ENCODE data around the gene CARMIL1. TPM values are rescaled to one million over a fixed set of nuclear protein-coding genes. Genes with fewer than 3 reads are reported as not detected.

CARMIL1 gene
- total RNA-seq, 1 donor from 2014 or later = 28.4 TPM

DNA sequence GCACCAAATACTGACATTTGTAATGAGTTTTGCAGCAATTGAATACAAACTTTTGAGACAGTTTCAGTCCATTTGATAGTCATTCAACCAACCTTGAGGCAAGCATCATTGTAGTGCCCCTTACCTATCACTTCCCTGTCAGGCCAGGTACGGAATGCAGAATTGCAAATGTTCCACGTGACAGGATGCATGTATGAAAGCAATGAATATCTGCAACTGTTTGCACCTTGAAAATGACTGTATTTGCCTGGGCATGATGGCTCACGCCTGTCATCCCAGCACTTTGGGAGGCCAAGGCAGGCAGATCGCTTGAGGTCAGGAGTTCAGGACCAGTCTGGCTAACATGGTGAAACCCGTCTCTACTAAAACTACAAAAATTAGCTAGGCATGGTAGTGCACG, 226.8 kb downstream of the CARMIL1 start:
- no peak for DNase-seq (ENCODE audit: low spot score)

DNA sequence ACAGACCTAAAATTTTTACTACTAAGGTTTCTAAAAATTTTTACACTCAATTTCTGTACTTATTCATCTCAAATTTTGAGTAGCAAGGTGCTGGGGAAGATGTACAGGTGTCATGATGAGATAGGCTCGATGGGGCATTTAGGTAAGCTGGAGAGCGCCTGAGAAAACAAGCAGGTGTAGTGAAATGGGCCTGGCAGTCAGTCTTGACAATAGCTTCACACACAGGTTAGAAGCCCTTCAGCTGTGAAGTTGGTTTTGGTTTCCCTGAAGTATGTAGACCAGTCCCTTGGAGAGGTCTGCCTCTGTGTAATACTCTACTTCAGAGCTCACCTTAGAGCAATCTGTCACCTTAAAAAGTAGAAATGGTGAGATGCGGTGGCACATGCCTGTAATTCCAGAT, 228.9 kb downstream of the CARMIL1 start:
- DNase-seq (ENCODE audit: low spot score) = no peak

DNA sequence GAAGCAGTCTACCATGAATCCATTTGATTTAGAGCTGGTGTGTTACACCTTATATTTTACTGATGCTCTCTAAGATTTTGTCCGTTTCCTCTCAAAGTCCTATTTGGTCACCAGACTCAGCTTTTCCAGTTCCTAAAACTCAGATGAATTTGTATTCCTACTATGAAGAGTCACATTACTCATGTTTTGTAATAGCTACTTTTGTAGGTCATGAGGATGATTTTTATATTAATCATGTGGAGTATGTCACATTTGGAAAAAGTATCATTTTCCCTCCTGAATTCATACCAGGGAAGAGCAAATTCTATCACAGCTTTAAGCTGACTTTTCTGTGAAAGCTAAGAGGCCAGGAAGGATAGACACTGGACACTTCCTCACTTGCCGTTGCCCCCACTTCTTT, 232.2 kb downstream of the CARMIL1 start:
- no peak for DNase-seq (ENCODE audit: low spot score)

DNA sequence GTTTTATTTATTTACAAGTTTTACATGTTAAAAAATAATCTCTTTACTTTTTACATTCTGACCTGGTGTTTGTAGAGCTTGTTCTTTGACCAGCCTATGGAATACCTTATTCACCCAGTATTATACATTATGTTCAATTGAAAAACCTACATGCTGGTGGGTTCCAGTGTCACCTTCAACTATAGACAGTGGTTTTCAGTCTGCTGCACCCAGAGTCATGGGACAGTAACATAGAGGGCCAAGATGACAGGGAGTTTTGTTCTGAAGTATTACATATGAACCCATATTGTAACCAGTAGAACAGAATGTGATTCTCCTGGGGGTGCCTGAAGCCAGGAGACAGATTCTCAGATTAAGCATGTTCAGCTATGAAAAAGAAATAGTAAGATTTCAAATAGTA, 233.4 kb downstream of the CARMIL1 start:
- no peak for DNase-seq (ENCODE audit: low spot score)

DNA sequence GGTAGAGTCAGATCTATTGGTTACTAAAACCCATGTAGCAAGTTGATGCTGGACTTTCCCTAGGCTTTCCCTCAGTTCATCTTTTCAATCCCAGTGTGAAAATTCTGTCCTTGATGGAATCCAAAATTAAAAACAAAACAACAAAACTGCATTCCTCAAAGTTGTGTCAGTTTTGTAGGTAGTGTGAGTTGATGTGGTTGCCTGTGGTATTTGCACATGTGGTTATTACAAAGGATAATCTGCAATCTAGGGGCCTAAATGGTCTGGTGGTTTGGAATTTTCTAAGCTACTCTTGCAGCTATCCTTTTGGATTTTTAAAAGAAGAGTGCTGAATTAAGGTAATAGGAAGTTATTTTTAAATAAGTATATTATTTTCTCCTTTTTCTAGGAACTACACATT, 240.7 kb downstream of the CARMIL1 start:
- no peak for DNase-seq (ENCODE audit: low spot score)

DNA sequence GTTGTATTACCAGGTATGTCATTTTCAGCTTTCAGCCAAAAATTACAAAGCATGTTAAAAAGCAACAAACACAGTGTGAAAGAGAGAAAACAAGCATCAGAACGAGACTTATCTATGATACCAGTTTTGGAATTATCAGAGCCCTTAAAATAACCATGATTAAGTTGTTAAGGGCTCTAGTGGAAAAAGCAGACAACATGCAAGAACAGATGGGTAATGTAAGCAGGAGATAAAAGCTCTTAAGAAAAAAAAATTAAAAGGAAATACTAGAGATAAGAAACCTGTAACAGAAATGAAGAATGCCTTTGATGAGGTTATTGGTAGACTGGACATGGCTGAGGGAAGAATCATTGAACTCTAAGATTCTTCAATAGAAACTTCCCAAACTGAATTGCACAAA, 245.4 kb downstream of the CARMIL1 start:
- DNase-seq (ENCODE audit: low spot score) = no peak

DNA sequence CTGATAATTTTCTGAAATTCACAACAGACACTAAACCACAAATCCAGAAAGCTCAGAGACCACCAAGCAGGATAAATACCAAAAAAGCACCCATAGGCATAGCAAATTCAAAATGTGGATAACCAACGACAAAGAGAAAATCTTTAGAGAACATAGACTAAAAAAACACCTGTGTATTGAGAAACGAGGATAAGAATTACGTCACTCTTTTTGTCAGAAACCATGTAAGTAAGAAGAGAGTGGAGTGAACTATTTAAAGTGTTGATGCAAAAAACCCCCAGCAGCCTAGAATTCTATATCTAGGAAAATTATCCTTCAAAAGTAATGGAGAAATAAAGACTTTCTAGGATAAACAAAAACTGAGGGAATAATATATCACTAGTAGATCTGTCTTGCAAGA, 245.9 kb downstream of the CARMIL1 start:
- DNase-seq (ENCODE audit: low spot score) = no peak

DNA sequence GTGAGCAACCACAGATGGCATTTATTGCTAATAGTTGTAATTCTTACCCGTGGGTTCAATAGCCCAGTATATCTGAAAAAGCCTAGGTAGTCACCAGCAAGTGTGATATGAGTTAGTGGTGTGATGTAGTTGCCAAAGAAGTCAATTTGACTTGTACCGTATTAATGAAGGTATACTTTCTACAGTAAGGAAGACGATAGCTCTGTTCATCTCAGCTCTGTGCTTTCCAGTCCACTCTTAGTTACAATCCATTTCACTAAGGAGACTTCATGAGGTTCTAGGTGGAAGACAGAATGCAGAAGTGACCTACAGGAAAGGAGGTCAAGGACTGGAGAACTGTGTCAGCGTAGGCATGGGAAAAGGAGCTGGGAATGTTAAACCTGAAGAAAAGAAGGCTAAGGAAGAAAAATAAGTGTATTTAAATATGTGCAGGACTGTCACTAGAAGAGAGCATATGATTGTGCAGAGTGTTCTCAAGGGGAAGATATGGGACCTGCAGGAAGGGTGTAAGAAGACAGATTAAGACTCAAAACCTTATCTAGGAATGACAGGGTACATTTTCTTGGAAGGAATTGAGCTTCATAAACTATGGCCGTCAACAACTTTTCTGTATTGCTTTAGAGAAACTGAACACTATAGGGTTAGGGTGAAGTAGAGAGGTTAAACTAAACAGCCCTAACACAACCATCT, 255.9 kb downstream of the CARMIL1 start:
- DNase-seq (ENCODE audit: low spot score) = no peak

DNA sequence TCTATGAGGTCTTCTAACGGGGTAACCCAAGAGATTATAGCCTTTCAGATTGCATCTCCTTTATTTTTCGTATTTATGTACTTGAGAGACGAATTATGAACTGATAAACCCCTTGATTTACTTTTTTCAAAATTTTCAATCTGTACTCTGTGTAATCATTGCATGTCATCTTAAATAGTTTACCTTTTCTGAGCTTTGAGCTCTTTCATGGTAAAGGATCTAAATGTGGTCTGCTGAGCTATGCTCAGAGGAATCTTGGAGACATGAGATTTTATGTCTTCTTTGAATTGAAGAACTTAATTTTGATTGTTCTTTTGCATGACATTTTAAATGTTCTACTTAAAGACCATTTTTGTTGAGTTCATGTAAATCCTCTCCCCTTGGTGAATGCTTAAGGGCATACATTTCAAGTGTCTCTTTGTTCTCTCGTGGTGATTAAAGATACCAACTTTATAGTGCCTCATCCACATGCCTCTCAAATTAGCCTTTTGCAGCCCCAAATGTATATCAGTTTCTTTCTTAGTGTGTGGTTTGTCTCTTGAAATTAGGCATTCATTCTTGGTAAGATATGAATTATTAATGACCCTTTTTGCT, 256.6 kb downstream of the CARMIL1 start:
- DNase-seq (ENCODE audit: low spot score) = no peak

DNA sequence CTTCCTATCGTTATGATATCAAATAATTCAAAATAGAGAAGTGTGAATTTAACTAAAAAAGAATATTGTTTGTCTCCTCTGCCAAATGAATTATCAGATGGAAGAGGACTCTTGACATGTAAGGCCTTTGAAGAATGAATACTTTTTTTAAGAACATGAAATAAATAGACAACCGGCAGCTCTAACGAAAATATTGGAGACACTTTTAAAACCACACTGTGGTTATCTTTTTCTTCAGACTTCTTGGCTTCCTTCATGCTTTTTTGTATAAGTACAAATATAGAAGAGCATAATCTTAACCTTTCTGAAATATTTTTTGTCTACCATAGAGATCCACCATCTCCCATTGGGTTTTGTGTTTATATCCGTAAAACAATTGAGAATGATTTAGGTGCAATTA, 257.6 kb downstream of the CARMIL1 start:
- DNase-seq (ENCODE audit: low spot score) = no peak

DNA sequence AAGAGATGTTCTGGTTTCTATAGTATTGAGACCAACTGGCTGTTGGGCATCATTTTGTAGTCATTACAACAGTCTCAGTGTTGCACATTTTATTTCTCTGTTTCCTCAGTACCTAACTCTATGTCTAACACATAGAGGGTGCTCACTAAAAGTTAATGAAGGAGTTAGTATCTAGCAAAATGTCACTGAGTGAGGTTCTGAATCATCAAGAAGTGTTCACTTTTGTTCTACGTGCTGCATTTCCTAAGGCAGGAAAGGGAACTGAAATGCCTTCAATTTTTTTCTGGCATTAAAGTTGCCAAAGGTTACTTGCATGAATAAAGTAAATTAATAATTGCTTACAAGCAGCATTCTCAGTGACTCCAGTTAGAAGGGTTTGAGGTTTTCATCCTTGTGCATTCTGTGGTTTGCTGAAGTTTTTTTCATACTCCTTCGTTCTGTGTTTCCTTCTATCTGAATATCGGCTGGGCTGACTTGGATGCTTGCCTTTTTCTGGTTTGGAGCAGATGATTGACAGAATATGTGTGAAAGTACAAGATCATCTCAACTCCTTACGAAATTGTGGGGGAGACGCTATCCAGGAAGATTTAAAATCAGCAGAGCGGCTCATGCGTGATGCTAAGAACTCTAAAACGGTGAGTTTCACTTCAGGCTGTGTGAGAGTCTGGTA, 258.3 kb downstream of the CARMIL1 start:
- DNase-seq (ENCODE audit: low spot score) = no peak

DNA sequence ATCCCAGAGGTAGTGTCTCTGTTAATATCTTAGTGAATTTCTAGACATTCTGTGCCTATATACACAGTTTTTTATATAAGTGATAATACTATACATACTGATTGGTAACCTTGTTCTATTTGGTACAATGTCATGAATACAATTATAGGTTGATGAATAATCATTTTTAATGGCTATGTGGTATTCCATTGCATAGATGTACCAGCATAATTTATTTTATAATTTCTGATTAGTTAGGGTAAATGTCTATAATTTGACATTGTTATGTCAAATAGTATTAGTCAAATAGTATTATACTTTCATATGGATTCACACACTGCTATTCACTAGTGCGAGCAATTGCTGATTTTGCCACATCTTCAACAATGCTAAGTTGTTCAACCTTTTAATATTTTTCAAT, 262.1 kb downstream of the CARMIL1 start:
- no peak for DNase-seq (ENCODE audit: low spot score)

DNA sequence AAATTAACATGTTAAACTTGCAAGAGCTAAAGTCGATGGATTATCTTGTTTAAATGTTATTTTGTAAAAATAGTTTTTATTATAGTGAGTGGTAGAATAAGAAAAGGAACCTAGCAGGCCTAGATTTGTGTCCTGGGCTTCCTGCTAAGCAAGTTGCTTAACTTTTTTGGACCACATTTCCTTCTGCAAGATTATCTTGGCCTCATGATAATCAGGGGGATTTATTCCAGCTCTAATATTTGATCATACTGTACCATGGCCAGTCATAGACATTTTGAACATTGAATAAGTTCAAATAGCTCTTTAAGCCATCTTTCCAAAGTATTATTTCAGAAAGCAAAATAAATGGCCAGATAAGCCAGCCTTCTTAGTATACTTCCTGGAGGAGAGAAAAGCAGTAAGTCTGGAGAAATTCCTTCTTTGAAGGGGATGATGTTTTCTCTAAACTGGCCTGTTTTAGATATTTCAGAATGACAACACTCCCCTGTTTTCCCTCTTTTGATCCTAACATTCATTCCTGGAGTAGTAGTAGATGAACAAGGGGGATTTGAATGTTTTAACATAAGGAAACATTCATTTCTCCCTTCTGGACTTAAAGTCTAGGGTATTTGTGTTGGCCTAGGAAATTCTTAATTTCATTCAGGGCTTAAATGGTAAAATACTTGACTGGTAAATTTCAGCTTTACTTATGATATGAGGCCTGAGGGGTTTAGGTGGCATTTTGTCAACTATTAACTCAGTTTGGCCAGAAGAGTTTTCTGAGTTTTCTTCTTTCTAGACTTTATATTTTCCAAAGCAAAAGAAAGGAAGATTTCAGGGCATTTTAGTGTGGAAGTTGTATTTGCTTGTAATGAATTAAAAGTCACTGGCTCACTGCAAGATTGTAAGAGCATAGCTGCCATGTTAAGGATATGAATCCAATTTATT, 264.1 kb downstream of the CARMIL1 start:
- DNase-seq (ENCODE audit: low spot score) = no peak

DNA sequence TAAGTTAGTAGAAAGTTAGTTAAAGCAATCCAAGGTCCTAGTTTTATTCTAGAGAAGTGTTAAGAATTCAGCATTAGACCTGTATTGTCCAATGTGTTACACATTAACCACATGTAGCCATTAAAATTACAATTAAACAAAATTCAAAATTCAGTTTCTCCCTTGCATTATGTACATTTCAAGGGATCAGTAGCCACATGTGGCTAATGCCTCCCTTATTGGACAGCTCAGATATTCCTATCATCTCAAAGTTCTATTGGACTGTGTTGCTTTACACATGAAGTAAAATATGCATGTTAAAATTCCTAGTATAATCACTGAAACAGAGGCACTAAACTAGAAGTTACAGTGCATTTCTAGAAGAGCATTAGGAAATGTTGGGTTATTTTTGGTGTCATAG, 265.7 kb downstream of the CARMIL1 start:
- no peak for DNase-seq (ENCODE audit: low spot score)

DNA sequence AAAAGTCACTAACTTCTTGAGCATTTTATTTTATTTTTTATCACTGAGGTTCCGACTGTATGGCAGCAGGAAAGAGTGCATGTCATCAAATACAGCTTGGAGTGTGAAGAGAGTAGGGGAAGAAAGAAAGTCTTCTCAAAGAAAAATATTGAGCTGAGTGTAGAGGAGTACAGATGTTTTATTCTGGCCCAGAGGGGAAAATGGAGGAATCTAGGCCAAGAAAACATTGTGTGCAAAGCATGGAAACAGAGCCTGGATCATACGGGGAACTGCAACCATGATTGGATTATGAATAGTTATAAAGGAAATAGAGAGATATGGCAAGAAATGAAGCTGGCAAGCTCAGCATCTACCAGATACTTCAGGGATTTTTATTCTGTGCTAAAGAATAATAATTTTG, 268.6 kb downstream of the CARMIL1 start:
- DNase-seq (ENCODE audit: low spot score) = no peak

DNA sequence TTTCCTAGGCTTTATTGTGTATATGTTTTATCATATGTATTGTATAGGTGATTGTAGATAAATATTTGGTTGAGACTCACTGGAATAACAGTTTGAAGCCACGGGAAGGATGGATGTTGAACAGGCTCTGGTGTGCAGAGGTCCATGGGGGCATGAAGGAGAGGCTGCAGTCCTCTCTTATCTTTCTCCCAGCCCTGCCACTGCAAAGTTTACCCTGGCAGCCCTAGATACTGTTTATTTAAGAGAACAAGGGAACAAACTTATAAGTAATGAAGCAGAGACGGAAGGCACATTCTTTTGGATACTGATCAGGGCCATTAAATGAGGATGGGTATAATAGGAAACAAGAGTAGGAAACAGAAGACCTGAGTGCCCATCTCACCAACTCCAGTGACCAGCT, 269.3 kb downstream of the CARMIL1 start:
- DNase-seq (ENCODE audit: low spot score) = no peak

DNA sequence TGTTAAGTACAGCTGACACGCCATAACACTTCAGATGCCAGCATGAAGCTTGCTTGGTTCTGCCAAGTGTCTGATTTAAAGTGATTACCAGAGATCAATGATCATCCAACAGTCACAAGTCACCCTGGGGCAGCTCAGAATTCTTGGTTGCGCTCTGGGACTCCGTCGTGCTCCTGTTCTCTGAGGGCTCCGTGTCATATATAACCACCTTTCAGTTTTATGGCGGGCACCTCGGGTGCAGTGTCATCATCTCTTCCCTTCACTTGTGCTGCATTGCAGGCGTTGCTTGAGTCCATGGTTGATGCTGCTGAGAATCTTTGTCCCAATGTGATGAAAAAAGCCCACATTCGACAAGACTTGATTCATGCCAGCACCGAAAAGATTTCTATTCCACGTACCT, 271.5 kb downstream of the CARMIL1 start:
- no peak for DNase-seq (ENCODE audit: low spot score)

DNA sequence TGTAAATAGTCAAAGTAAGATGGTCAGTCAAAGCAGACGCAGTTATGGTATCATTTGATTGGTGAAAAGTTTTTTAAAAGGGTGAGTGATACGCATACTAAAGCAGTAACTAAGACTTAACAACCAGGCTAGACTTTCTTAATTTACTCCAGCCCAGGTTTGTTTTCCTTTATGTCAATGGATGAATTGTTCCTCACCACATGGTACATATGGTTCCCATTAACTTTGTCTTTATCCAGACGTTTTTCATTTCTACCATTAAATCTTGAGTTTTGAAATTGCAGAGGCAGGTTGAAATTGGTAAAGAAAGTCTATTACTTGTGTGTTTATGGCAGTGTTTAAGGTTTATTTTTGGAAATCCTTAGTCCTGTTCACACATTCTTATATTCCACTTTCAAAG, 274.3 kb downstream of the CARMIL1 start:
- DNase-seq (ENCODE audit: low spot score) = no peak

DNA sequence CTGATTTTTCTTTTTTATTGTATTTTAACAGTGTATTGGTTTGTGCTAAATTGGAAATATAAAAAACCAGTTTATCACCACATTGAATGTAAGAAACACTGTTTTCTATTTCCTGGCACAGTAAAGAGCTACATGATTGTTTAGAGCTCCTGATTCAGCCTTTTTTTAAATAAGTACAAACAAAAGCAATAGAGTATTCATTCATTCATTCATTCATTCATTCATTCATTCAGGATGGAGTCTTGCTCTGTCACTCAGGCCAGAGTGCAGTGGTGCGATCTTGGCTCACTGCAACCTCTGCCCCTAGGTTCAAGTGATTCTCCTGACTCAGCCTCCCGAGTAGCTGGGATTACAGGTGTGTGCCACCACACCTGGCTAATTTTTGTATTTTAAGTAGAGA, 276.0 kb downstream of the CARMIL1 start:
- DNase-seq (ENCODE audit: low spot score) = no peak

DNA sequence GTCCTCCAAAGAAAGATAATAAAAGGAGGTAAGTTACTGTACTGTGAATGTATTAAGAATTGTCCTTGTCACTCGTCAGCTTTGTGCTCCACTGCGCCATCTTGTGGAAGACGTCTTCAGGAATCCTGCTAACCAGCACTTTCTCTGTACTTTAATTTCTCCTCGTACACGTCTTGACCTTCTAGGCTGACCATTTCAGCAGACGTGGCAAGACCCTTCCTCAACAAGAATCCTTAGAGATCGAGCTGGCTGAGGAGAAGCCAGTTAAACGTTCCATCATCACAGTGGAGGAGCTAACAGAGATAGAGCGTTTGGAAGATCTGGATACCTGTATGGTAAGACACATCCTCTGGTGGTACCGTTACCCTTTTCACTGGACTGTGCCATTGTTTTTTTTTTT, 277.3 kb downstream of the CARMIL1 start:
- peak; percentile 81 for DNase-seq (ENCODE audit: low spot score)

DNA sequence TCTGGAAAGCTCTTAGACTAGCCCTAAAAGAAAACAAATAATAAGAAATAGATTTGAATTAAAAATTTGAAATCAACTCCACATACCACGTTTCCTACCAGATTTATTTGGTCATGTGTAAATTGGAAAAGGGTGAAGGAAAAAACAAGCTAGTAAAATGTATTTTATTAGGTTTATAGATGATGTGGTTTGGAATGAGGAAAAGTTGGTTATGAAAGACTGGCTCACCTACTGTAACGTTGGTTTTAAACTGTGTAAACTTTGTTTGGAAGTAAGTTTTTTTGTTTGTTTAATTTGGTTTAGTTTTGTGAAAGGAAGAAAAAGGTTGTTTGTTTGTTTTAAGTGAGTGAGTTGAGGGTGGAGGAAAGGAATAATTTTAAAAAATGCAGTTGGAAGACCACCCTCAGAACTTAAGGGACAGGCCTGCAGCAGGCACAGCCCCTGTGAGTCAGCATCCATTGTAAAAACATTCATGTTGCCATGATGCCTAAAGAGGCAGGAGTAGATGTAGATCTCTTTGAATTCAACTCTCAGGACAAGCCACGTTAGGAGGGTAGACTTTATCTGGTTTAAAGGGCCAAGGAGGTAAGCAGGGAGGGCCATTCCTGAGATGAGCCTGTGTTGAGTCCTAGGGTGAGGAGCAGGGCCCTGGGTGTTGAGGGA, 279.1 kb downstream of the CARMIL1 start:
- no peak for DNase-seq (ENCODE audit: low spot score)

DNA sequence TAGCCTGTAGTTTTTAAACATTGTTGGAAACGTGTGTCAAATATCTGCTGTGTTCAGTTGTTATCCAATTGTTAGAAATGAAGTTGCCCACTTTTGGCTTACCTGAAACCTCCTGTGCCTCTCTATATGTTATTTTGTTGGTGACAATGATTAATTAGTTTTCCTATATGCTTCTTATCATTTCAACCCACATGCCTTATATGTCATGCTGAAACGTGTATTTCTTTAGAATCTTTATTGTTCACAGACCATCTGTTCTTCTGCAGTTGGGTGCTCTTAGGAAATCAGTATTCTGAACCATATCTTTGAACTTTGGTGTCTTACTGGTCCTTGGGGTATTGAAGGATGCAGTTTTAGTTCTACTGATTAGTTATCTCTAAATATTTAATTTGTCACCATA, 281.7 kb downstream of the CARMIL1 start:
- DNase-seq (ENCODE audit: low spot score) = no peak

Measured in ureter (tissue), 1 donor.